ENCODE data around the gene OR7A17. TPM values are rescaled to one million over a fixed set of nuclear protein-coding genes. Genes with fewer than 3 reads are reported as not detected.

Gene OR7A17
- polyA plus RNA-seq = not detected
- long read RNA-seq, donor 1 = 0 reads
- long read RNA-seq, donor 2 = 0 reads
- long read RNA-seq, donor 3 = 0 reads
- long read RNA-seq, donor 4 = 0 reads
- long read RNA-seq, donor 5 = 0 reads
- long read RNA-seq, donor 6 = 0 reads
- long read RNA-seq, donor 7 = 0 reads
- long read RNA-seq, donor 8 = 0 reads
- long read RNA-seq, donor 9 = 0 reads
- long read RNA-seq, donor 10 = 0 reads
- long read RNA-seq, donor 11 = 0 reads

GRCh38 chr19:14886032-14886431, at the start of gene OR7A17:
TSS of gene OR7A17 (minus strand) at chr19:14886132. CDS start at chr19:14881355, 4,777 bp downstream.
- H3K36me3 ChIP-seq (ENCODE audit: control insufficient read depth, insufficient read depth, low read length) = no peaks in the 10 kb centered on the region
- H3K27ac ChIP-seq (ENCODE audit: low read length) = no peak within 1 kb of the TSS
- H3K9me3 ChIP-seq (ENCODE audit: control insufficient read depth, low read depth, low read length) = no peaks in the 10 kb centered on the region
- WGBS (ENCODE audit: insufficient coverage, low lambda C conversion rate) = 49% methylated on average over 3 of the region's 4 CpGs
- H3K27me3 ChIP-seq (ENCODE audit: control insufficient read depth, insufficient read depth, low read length) = no peaks in the 10 kb centered on the region
- no peak within 1 kb of the TSS for H3K4me3 ChIP-seq (ENCODE audit: low read length)
- no peak for DNase-seq
- H3K4me1 ChIP-seq (ENCODE audit: control insufficient read depth, insufficient read depth, low read length) = no peaks in the 10 kb centered on the region

- Histone ChIP-seq H3K36me3 (ENCODE audit: control insufficient read depth, insufficient read depth, low read length) (no peaks in the 10 kb centered on the region), H3K27ac (ENCODE audit: low read length) (no peak overlapping the region), H3K4me3 (ENCODE audit: low read length) (no peak overlapping the region), H3K27me3 (ENCODE audit: control insufficient read depth, insufficient read depth, low read length) (no peaks in the 10 kb centered on the region), H3K9me3 (ENCODE audit: control insufficient read depth, low read depth, low read length) (no peaks in the 10 kb centered on the region), H3K4me1 (ENCODE audit: control insufficient read depth, insufficient read depth, low read length) (no peaks in the 10 kb centered on the region)
- WGBS (ENCODE audit: insufficient coverage, low lambda C conversion rate) = 80% methylated on average over 1 of the region's 1 CpG
- no peak for DNase-seq
These were observed 47.6 kb upstream of the OR7A17 start for GRCh38 chr19:14933506-14933905.

- Histone ChIP-seq H3K36me3 (ENCODE audit: control insufficient read depth, insufficient read depth, low read length) (no peaks in the 10 kb centered on the region), H3K9me3 (ENCODE audit: control insufficient read depth, low read depth, low read length) (no peaks in the 10 kb centered on the region), H3K4me3 (ENCODE audit: low read length) (no peak overlapping the region), H3K4me1 (ENCODE audit: control insufficient read depth, insufficient read depth, low read length) (no peaks in the 10 kb centered on the region), H3K27ac (ENCODE audit: low read length) (no peak overlapping the region), H3K27me3 (ENCODE audit: control insufficient read depth, insufficient read depth, low read length) (no peaks in the 10 kb centered on the region)
- WGBS (ENCODE audit: insufficient coverage, low lambda C conversion rate) = no CpG with 5 or more reads among the region's 5 CpGs
- DNase-seq = no peak
These were observed 30.9 kb upstream of the OR7A17 start for GRCh38 chr19:14916848-14917247.

DNA sequence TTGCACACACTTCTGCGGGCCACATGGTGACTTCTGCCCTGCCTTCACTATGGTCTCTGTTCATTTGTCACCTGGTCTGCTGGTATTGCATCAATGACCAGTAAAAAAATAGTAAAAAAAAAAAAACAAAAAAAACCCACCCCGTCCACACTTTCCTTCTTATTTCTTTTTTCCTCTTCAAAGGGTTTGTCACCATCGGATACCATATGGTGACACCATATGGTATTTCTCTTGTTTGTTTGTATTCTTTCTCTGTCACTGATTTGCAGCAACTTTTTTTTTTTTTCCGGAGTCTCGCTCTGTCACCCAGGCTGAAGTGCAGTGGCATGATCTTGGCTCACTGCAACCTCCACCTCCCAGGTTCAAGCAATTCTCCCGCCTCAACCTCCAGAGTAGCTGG, 29.2 kb upstream of the OR7A17 start:
- Histone ChIP-seq H3K27me3 (ENCODE audit: control insufficient read depth, insufficient read depth, low read length) (no peaks in the 10 kb centered on the region), H3K36me3 (ENCODE audit: control insufficient read depth, insufficient read depth, low read length) (no peaks in the 10 kb centered on the region), H3K9me3 (ENCODE audit: control insufficient read depth, low read depth, low read length) (no peaks in the 10 kb centered on the region), H3K4me1 (ENCODE audit: control insufficient read depth, insufficient read depth, low read length) (no peaks in the 10 kb centered on the region), H3K27ac (ENCODE audit: low read length) (no peak overlapping the region), H3K4me3 (ENCODE audit: low read length) (no peak overlapping the region)
- DNase-seq = no peak
- 90% methylated on average over 2 of the region's 6 CpGs for WGBS (ENCODE audit: insufficient coverage, low lambda C conversion rate)

DNA sequence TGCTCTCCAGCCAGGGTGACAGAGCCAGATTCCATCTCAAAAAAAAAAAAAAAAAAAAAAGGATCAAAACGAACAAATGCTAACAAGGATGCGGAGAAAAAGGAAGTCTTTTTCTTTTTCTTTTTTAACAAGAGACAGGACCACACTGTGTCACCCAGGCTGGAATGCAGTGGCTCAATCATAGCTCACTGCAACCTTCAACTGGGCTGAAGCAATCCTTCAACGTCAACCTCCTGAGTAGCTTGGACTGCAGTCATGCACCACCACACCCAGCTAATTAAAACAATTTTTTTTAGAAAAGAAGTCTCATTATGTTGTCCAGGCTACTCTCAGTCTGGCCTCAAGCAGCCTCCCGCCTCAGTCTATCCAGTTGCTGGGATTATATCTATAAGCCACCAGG, 20.8 kb upstream of the OR7A17 start:
- no peaks in the 10 kb centered on the region for H3K9me3 ChIP-seq (ENCODE audit: control insufficient read depth, low read depth, low read length)
- no peak overlapping the region for H3K27ac ChIP-seq (ENCODE audit: low read length)
- no peak overlapping the region for H3K4me3 ChIP-seq (ENCODE audit: low read length)
- H3K4me1 ChIP-seq (ENCODE audit: control insufficient read depth, insufficient read depth, low read length) = no peaks in the 10 kb centered on the region
- no peaks in the 10 kb centered on the region for H3K27me3 ChIP-seq (ENCODE audit: control insufficient read depth, insufficient read depth, low read length)
- DNase-seq = no peak
- no peaks in the 10 kb centered on the region for H3K36me3 ChIP-seq (ENCODE audit: control insufficient read depth, insufficient read depth, low read length)
- WGBS (ENCODE audit: insufficient coverage, low lambda C conversion rate) = 100% methylated on average over 1 of the region's 4 CpGs

DNA sequence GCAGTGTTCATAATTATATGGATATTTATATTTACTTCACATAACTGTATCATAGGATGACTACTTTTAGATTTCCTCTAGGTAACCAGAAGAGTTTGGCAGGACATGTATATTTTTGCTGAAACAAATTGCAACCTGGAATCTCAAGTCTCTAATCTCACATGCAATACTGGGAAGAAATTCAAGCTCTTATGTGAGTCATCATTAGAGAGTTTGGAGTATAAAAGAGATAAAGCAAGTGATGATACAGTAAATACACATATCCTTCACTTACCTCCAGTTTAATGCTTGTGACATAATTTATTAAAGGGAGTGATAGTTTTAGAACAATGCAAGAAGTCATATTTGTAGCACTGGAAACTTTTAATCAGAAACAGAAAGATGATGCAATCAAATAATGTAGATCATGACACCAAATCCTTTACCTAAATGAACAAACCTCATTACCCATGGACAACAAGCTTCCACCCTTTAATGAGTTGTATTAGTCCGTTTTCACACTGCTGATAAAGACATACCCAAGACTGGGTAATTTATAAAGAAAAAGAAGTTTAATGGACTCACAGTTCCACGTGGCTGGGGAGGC, 15.8 kb upstream of the OR7A17 start:
- WGBS (ENCODE audit: insufficient coverage, low lambda C conversion rate) = 100% methylated on average over 1 of the region's 2 CpGs

DNA sequence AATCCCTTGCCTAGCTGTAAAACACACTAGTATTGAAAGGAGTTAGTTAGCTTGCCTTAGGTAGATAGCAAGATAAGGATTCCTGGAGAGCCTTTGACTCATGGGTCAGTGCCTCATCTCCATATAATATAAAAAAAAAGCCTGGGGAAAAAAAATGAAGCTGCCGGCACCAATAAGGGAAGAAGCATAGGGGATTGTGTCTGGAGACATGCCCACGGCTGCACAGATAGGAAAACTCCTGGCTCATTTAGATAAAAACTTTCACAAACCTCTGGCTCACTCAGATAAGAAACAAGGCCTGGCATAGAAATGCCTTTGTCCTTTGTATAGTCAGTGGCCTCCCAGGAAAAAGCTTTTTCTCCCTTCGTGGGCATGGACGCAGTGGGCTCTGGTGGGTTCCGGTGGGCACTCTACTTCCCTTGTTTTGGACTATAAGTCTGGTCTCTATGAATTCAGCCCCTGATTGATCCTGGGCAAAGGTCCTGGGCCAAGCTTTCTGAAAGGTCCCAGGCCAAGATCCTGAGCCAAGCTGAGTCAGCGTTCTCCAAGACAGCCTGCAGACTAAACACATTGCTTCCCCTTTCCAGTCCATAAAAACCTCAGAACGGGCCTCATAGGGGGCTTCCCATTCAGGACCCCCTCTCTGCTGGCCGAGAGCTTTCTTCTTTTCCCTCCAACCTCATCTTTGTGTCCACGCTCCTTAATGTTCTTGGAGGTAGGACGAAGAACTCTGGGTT, 4.9 kb upstream of the OR7A17 start:
- Histone ChIP-seq H3K9me3 (ENCODE audit: control insufficient read depth, low read depth, low read length) (no peaks in the 10 kb centered on the region), H3K27me3 (ENCODE audit: control insufficient read depth, insufficient read depth, low read length) (peaks cover 2% of the 10 kb centered on the region), H3K36me3 (ENCODE audit: control insufficient read depth, insufficient read depth, low read length) (no peaks in the 10 kb centered on the region), H3K4me1 (ENCODE audit: control insufficient read depth, insufficient read depth, low read length) (no peaks in the 10 kb centered on the region), H3K27ac (ENCODE audit: low read length) (no peak overlapping the region), H3K4me3 (ENCODE audit: low read length) (no peak overlapping the region)
- no peak for DNase-seq
- WGBS (ENCODE audit: insufficient coverage, low lambda C conversion rate) = 40% methylated on average over 4 of the region's 10 CpGs

More for the DNA sequence above, 15.8 kb upstream of the OR7A17 start:
- Histone ChIP-seq H3K4me3 (ENCODE audit: low read length) (no peak overlapping the region), H3K27ac (ENCODE audit: low read length) (no peak overlapping the region), H3K27me3 (ENCODE audit: control insufficient read depth, insufficient read depth, low read length) (no peaks in the 10 kb centered on the region), H3K9me3 (ENCODE audit: control insufficient read depth, low read depth, low read length) (no peaks in the 10 kb centered on the region), H3K36me3 (ENCODE audit: control insufficient read depth, insufficient read depth, low read length) (no peaks in the 10 kb centered on the region), H3K4me1 (ENCODE audit: control insufficient read depth, insufficient read depth, low read length) (no peaks in the 10 kb centered on the region)
- DNase-seq = no peak

DNA sequence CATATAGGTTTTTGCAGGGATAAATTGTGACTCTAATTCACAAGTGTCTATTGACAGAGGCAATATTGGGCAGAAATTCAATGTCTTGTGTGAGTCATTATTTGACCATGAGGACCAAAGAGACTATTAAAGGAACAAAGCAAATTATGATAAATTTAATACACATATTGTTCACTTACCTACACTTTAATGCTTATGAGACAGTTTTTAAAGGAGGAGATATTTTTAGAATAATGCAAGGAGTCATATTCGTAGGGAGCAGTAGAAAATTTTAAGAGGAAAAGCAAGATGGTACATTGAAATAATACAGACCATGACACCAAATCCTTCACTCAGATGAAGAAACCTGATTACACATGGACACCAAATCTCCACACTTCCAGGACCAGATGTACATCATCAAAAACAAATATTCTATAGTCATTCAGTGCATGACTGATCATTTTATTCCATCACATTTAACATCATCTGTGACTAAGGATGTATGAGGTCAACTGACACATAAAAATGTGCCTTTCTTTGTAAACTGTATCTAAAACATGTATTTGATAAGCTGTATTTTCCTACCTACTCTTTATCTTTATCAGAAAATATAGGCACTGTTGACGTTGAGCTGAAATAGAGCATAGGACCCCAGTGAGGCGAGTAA, 4.2 kb upstream of the OR7A17 start:
- no peak for DNase-seq
- WGBS (ENCODE audit: insufficient coverage, low lambda C conversion rate) = 100% methylated on average over 1 of the region's 3 CpGs
- H3K4me1 ChIP-seq (ENCODE audit: control insufficient read depth, insufficient read depth, low read length) = no peaks in the 10 kb centered on the region
- no peak overlapping the region for H3K4me3 ChIP-seq (ENCODE audit: low read length)
- H3K9me3 ChIP-seq (ENCODE audit: control insufficient read depth, low read depth, low read length) = no peaks in the 10 kb centered on the region
- H3K27ac ChIP-seq (ENCODE audit: low read length) = no peak overlapping the region
- H3K27me3 ChIP-seq (ENCODE audit: control insufficient read depth, insufficient read depth, low read length) = no peaks in the 10 kb centered on the region
- H3K36me3 ChIP-seq (ENCODE audit: control insufficient read depth, insufficient read depth, low read length) = no peaks in the 10 kb centered on the region

DNA sequence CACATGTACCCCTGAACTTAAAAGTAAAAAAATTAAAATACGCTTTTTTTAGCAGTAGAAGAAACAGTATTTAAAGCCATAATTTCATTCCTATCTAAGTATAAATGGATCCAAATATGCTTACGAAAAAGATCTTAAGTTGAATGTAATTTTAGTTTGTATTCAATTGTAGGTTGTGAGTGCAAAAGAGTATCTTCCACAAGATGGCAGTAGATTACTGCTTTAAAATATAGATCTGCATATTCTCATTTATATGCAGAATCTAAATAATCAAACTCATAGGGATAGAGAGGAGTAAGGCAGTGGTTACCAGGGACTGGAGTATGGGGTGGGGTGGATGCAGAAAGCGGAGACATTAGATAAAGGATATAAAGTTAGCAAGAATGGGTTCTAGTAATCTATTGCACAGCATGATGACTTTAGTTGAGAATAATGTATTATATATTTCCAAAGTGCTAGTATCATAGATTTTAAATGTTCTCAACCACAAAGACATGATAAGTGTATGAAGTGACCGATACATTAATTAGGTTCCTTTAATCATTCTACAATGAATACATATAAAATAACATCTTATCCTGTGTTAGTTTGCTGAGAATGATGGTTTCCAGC, 14.2 kb downstream of the OR7A17 start:
- no peaks in the 10 kb centered on the region for H3K4me1 ChIP-seq (ENCODE audit: control insufficient read depth, insufficient read depth, low read length)
- H3K4me3 ChIP-seq (ENCODE audit: low read length) = no peak overlapping the region
- H3K27me3 ChIP-seq (ENCODE audit: control insufficient read depth, insufficient read depth, low read length) = no peaks in the 10 kb centered on the region
- DNase-seq = no peak
- H3K27ac ChIP-seq (ENCODE audit: low read length) = no peak overlapping the region
- 83% methylated on average over 2 of the region's 4 CpGs for WGBS (ENCODE audit: insufficient coverage, low lambda C conversion rate)
- no peaks in the 10 kb centered on the region for H3K36me3 ChIP-seq (ENCODE audit: control insufficient read depth, insufficient read depth, low read length)
- no peaks in the 10 kb centered on the region for H3K9me3 ChIP-seq (ENCODE audit: control insufficient read depth, low read depth, low read length)

- Histone ChIP-seq H3K36me3 (ENCODE audit: control insufficient read depth, insufficient read depth, low read length) (no peaks in the 10 kb centered on the region), H3K4me1 (ENCODE audit: control insufficient read depth, insufficient read depth, low read length) (no peaks in the 10 kb centered on the region), H3K27me3 (ENCODE audit: control insufficient read depth, insufficient read depth, low read length) (no peaks in the 10 kb centered on the region), H3K27ac (ENCODE audit: low read length) (no peak overlapping the region), H3K4me3 (ENCODE audit: low read length) (no peak overlapping the region), H3K9me3 (ENCODE audit: control insufficient read depth, low read depth, low read length) (no peaks in the 10 kb centered on the region)
- DNase-seq = no peak
- WGBS (ENCODE audit: insufficient coverage, low lambda C conversion rate) = 97% methylated on average over 3 of the region's 5 CpGs
These were observed 17.4 kb downstream of the OR7A17 start for GRCh38 chr19:14868497-14868896.
